RWPE1 (cell line): ENCODE data around the gene PLEKHG4B.

Experiments
- CTCF ChIA-PET: fragments of 350-600 bp; sonication (Branson Sonifier 250); formaldehyde crosslinking; extraction: SDS; loops from one replicate; lab custom pipeline; 2021; lab: Yijun Ruan, JAX
- POLR2A ChIA-PET: fragments of 400-600 bp; formaldehyde crosslinking; extraction: SDS; loops from one replicate; lab custom pipeline; 2020; ENCODE audit warnings: antibody characterized with exemption; ENCODE audit not compliant: low non-redundant PET; lab: Yijun Ruan, JAX
- DNase-seq: peaks from one replicate; pipeline ENCODE4 v3.0.0; 2012; ENCODE audit warnings: low spot score
- H3K27ac ChIP-seq: fragments of 450-650 bp; 2 replicates; pipeline ENCODE4 v1.5.1; 2017
- TF ChIP-seq, protein P1 (sequence below): fragments of 450-650 bp; conservative IDR thresholded peaks from 2 replicates; pipeline ENCODE4 v1.5.1; 2017; ENCODE audit warnings: low read depth, mild to moderate bottlenecking

Gene PLEKHG4B

DNA sequence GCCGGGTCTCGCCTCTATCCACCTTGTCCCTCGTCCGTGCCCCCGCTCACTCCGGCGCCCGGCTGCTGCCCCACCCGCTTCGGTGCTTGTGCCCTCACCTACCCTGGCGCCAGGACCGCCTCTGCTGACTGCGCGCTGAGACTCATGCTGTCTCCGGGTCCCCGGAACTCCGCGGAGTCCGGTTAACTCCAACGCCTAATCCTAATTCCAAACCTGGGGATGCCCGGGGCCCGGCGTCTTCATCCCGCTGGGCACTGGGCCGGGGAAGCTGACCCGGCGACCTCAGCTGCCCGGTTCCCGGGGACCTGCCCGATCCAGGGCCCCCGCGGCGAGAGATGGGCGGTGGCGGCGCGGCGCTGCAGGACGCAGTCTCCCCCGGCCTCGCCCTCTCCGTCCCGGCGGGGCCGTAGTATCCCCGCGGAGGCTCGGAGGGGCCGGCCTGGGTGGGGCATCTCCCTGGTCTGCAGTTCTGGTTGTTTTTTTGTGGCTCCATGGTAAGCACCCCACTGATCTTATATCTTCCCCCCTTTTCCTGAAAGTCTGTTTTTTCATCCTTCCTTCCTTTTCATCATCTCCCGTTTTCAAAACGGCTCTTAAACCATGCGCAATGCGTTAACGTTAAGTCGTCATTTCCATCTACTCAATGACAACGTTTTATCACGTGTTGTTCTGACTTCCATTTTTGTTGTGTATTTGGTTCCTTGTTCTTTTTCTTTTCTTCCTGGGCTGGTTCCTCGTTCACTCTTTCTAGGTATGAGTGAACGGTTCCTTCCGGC, 41.1 kb upstream of the PLEKHG4B start:
- no peak for DNase-seq
- POLR2A ChIA-PET: no interaction called here
- CTCF ChIA-PET: interaction anchor here (0.7 kb wide), 1 partner anchor 144 kb away, joined by 4 read pairs; no protein-coding TSS in a partner anchor
- H3K27ac ChIP-seq: no peak overlapping the region
- TF ChIP-seq, protein P1, sequence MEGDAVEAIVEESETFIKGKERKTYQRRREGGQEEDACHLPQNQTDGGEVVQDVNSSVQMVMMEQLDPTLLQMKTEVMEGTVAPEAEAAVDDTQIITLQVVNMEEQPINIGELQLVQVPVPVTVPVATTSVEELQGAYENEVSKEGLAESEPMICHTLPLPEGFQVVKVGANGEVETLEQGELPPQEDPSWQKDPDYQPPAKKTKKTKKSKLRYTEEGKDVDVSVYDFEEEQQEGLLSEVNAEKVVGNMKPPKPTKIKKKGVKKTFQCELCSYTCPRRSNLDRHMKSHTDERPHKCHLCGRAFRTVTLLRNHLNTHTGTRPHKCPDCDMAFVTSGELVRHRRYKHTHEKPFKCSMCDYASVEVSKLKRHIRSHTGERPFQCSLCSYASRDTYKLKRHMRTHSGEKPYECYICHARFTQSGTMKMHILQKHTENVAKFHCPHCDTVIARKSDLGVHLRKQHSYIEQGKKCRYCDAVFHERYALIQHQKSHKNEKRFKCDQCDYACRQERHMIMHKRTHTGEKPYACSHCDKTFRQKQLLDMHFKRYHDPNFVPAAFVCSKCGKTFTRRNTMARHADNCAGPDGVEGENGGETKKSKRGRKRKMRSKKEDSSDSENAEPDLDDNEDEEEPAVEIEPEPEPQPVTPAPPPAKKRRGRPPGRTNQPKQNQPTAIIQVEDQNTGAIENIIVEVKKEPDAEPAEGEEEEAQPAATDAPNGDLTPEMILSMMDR: no peak

DNA sequence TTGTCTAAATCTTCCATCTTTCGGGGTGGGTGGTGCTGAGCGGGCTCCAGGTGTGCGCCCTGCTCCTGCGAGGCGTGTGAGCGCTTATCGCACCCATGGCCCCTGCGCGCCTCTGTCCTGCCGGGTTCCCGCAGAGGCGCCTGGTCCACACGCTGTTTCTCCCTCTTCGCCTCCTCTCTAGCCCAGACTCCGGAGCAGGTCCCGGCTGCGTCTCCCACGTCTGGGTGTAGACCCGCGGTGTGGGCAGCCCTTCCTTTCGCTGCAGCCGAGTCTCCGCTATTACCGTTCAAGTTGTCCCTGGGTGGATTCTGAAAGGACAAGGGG, 40.5 kb upstream of the PLEKHG4B start:
- no peak overlapping the region for H3K27ac ChIP-seq
- DNase-seq: no peak
- CTCF ChIA-PET: no interaction called here
- TF ChIP-seq, protein P1: no peak
- POLR2A ChIA-PET: no interaction called here

DNA sequence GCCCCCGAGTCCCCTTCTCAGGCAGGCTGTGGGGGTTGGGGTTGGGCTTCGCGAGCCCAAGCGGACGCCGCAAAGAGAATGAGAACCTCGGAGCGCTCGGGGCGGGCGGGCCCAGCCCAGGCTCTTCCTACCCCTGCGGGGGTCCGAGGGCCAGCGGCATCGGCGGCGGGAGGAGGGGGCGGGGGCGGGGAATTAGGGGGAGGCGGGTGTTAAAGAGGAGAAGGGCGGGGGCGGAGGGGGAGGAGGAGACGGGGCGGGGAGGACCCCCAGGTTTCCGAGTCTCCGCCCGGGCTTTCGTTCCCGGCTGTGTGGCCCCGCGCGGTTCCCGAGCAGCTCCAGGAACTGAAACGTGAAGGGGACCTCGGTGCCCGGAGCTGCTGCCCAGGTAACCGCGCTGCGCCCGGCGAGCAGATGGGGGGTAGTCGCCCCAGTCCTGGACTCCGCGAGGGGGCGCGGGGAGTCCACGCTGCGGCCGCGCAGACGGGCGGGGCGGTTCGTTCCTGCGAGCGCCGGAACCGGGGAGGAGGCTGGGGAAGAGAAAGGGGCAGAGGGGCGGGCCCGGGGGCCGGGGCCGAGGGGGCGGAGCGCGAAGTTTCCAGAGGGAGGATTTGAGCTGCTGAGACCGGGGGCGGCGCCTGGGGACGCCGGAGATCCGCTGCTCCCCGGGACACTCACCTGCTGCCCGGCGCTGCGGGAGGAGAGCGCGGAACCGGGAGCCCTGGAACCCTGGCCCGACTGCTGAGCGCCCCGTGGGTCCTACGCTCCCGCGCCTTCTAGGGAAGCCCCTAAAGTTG, 38.4 kb upstream of the PLEKHG4B start:
- DNase-seq: peak; percentile 44
- TF ChIP-seq, protein P1: peak; percentile 42; the same call in 1 of the 2 replicates
- ChIA-PET CTCF (interaction anchor here (0.7 kb wide), 1 partner anchor 135 kb away, joined by 9 read pairs; no protein-coding TSS in a partner anchor), POLR2A (no interaction called here)
- no peak overlapping the region for H3K27ac ChIP-seq

DNA sequence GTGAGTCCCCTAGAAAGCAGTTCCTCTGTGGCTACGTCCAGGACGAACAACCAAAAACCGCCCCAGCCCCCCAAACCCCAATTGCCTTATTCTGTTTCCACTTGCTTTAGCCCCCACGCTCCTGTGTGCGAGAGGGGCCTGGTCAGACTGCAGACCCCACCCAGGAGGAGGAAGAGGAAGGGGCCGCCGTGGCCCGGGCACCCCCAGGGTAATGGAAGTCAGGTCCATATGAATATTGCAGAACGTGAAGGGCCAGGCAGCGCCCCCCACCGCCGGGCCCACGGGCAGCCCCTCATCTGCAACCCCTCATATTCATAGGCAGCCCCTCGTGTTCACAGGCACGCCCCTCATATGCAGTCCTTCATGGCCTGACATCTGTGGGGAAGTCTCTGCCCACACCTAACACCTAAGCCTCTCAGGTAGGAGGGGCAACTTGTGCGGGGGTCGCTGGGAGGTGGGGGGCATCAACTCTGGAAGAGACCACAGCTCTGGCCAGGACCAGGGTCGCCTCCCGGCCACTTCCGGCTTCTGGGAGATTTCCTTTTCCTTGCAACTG, 37.7 kb upstream of the PLEKHG4B start:
- TF ChIP-seq, protein P1: no peak
- ChIA-PET CTCF (no interaction called here), POLR2A (no interaction called here)
- no peak for DNase-seq
- no peak overlapping the region for H3K27ac ChIP-seq

DNA sequence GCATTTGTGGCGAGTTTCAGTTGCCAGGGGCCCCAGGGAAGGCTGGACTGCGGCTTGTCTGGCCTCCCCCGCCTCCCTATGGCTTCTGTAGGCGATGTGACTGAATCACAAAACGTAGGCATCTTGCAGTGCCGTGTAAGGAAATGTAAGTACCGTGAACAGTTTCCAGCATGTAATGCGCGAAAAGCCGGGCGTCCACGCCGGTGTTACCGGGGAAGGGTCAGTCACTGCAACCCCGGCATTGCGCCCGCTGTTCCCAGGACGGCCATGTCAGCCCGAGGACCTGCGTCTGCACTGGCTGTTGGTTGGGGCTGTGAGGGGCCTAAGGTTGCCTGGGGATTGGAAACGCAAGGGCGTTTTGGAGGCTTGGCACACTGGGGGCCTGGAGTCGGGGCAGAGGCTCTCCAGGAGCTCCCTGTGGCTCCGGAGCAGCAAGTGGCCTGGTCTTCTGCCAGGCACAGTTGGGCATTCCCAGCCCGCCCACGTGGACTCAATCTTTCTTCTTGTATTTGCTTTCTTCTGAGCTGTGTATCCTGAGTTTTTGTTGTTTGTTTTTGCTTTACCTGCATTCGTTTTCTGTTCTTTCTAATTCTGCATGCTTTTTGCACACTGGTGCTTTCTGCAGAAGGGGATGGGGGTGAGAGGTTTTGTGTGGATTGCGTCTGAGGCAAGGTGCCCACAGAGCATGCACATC, 36.9 kb upstream of the PLEKHG4B start:
- POLR2A ChIA-PET: no interaction called here
- H3K27ac ChIP-seq: no peak overlapping the region
- no peak for DNase-seq
- TF ChIP-seq, protein P1: no peak
- CTCF ChIA-PET: interaction anchor here (0.5 kb wide), 1 partner anchor 1012 kb away, joined by 5 read pairs; no protein-coding TSS in a partner anchor
